A549 (cell line): ENCODE measurements around the gene PTPN6. TPM values are rescaled to one million over a fixed set of nuclear protein-coding genes. Genes with fewer than 3 reads are reported as not detected.
A peak's percentile ranks its signal among the peaks of the same experiment; 100 is the strongest.

Experiments used
- ATAC-seq, 2 experiments: fragments of 200-7000 bp in 1 of 2; fragments of >200 bp in 1 of 2; cut with Nextera tagmentation in 1 of 2; cut with Tn5 transposase in 1 of 2; 3 replicates each; pipeline versions ENCODE4 v1.8.0 to v1.9.1; 2018 to 2020; ENCODE audit warnings: mild to moderate bottlenecking in 1 of 2, moderate library complexity in 1 of 2
- CTCF ChIA-PET: fragments of 300-600 bp; sonication (Branson Sonifier 250); formaldehyde crosslinking; extraction: SDS; loops from one replicate; lab custom pipeline; 2021; ENCODE audit warnings: antibody characterized with exemption, inconsistent platforms; lab: Yijun Ruan, JAX
- POLR2A ChIA-PET: fragments of 350-600 bp; formaldehyde crosslinking; extraction: SDS; loops from one replicate; lab custom pipeline; 2021; ENCODE audit warnings: antibody characterized with exemption, inconsistent platforms; lab: Yijun Ruan, JAX
- DNase-seq, 2 experiments: peaks; one replicate each; pipeline versions ENCODE4 v3.0.0 to v3.0.0-alpha.2; 2011 to 2016; ENCODE audit warnings: low read depth in 1 of 2, low spot score in 1 of 2
- FAIRE-seq: peaks from 2 replicates; lab custom pipeline; 2011; peaks lifted over from hg19 to GRCh38; lab: Jason Lieb, UNC
- H3K27ac ChIP-seq, 2 experiments: fragments of >200 bp; sonication (Bioruptor Twin); formaldehyde crosslinking; 3 replicates each; pipeline ENCODE4 v1.5.1; 2016 to 2017
- H3K4me1 ChIP-seq: fragments of >200 bp; sonication (Bioruptor Twin); formaldehyde crosslinking; 3 replicates; pipeline ENCODE4 v1.6.1; 2016
- H3K4me2 ChIP-seq: fragments of >200 bp; sonication (Bioruptor Twin); formaldehyde crosslinking; 3 replicates; pipeline ENCODE4 v1.6.1; 2016
- H3K4me3 ChIP-seq: fragments of >200 bp; sonication (Bioruptor Twin); formaldehyde crosslinking; 3 replicates; pipeline ENCODE4 v1.5.1; 2016
- H3K9me3 ChIP-seq: fragments of >200 bp; sonication (Bioruptor Twin); formaldehyde crosslinking; 3 replicates; pipeline ENCODE4 v1.6.1; 2016
- BHLHE40 ChIP-seq: IDR thresholded peaks from 2 replicates; pipeline ENCODE4 v1.6.1; 2012; ENCODE audit warnings: low read depth, low read length, inconsistent platforms
- CBX8 ChIP-seq: fragments of 200-600 bp; sonication (generic); IDR thresholded peaks from 2 replicates; pipeline ENCODE4 v1.6.1; 2016
- CHD2 ChIP-seq: fragments of 150-350 bp; IDR thresholded peaks from 2 replicates; pipeline ENCODE4 v1.6.1; 2014; ENCODE audit warnings: low read length; ENCODE audit not compliant: partially characterized antibody
- EP300 ChIP-seq, 2 experiments: fragments of >200 bp; sonication (Bioruptor Twin); formaldehyde crosslinking; IDR thresholded peaks; 2 replicates in 1 of 2; 3 replicates in 1 of 2; pipeline ENCODE4 v1.6.1; 2016 to 2017
- ESRRA ChIP-seq: fragments of 150-350 bp; IDR thresholded peaks from 2 replicates; pipeline ENCODE4 v1.6.1; 2014; ENCODE audit warnings: mild to moderate bottlenecking, low read length, borderline replicate concordance
- GATA3 ChIP-seq: IDR thresholded peaks from 2 replicates; pipeline ENCODE4 v1.6.1; 2012; ENCODE audit warnings: borderline replicate concordance
- HEYL ChIP-seq: fragments of 250-450 bp; sonication (Bioruptor Pico); IDR thresholded peaks from 2 replicates; pipeline ENCODE4 v1.8.0; 2021; ENCODE audit warnings: mild to moderate bottlenecking, moderate library complexity
- HMGXB4 ChIP-seq: fragments of 250-450 bp; sonication (Bioruptor Pico); IDR thresholded peaks from 2 replicates; pipeline ENCODE4 v1.5.0; 2021; ENCODE audit warnings: mild to moderate bottlenecking, moderate library complexity, borderline replicate concordance
- HOXB13 ChIP-seq: fragments of 250-450 bp; sonication (Bioruptor Pico); IDR thresholded peaks from 2 replicates; pipeline ENCODE4 v1.5.0; 2020; ENCODE audit warnings: low read depth, mild to moderate bottlenecking, moderate library complexity
- HOXB5 ChIP-seq: fragments of 250-450 bp; sonication (Bioruptor Pico); IDR thresholded peaks from 2 replicates; pipeline ENCODE4 v1.5.0; 2020; ENCODE audit warnings: mild to moderate bottlenecking, moderate library complexity
- JUN ChIP-seq, 2 experiments: fragments of >200 bp; sonication (Bioruptor Twin); formaldehyde crosslinking; IDR thresholded peaks; 2 replicates in 1 of 2; 3 replicates in 1 of 2; pipeline ENCODE4 v1.6.1; 2016 to 2017
- JUNB ChIP-seq: fragments of >200 bp; sonication (Bioruptor Twin); formaldehyde crosslinking; IDR thresholded peaks from 2 replicates; pipeline ENCODE4 v1.6.1; 2016
- KDM1A ChIP-seq: fragments of 200-600 bp; sonication (generic); IDR thresholded peaks from 2 replicates; pipeline ENCODE4 v1.6.1; 2016; ENCODE audit warnings: low read depth, mild to moderate bottlenecking
- NFE2L2 ChIP-seq: fragments of 150-350 bp; conservative IDR thresholded peaks from 2 replicates; pipeline ENCODE4 v1.6.1; 2014; ENCODE audit warnings: low read length
- NPAS2 ChIP-seq: fragments of 250-450 bp; sonication (Bioruptor Pico); IDR thresholded peaks from 2 replicates; pipeline ENCODE4 v1.8.0; 2022; ENCODE audit warnings: mild to moderate bottlenecking, moderate library complexity, borderline replicate concordance
- POLR2A ChIP-seq: IDR thresholded peaks from 2 replicates; pipeline ENCODE4 v1.6.1; 2012; ENCODE audit warnings: mild to moderate bottlenecking, low read length
- POLR2AphosphoS2 ChIP-seq: conservative IDR thresholded peaks from 2 replicates; pipeline ENCODE4 v1.6.1; 2012; ENCODE audit warnings: low read length, improper control_type of control experiment, inconsistent platforms
- RAD21 ChIP-seq, 2 experiments: fragments of >200 bp in 1 of 2; sonication (Bioruptor Twin) in 1 of 2; formaldehyde crosslinking in 1 of 2; IDR thresholded peaks in 1 of 2; conservative IDR thresholded peaks in 1 of 2; 2 replicates in 1 of 2; 3 replicates in 1 of 2; pipeline ENCODE4 v1.6.1; 2012 to 2018; ENCODE audit warnings: inconsistent platforms in 1 of 2
- RCOR1 ChIP-seq: fragments of 150-350 bp; IDR thresholded peaks from 2 replicates; pipeline ENCODE4 v1.6.1; 2014; ENCODE audit warnings: antibody characterized with exemption, low read length, low read depth
- RFX5 ChIP-seq: fragments of 450-650 bp; IDR thresholded peaks from 2 replicates; pipeline ENCODE4 v1.7.1; 2014; ENCODE audit warnings: antibody characterized with exemption, mild to moderate bottlenecking, moderate library complexity
- SMC3 ChIP-seq: fragments of >200 bp; sonication (Bioruptor Twin); formaldehyde crosslinking; IDR thresholded peaks from 3 replicates; pipeline ENCODE4 v1.6.1; 2018; ENCODE audit warnings: inconsistent platforms
- SREBF2 ChIP-seq: fragments of 450-650 bp; IDR thresholded peaks from 2 replicates; pipeline ENCODE4 v1.6.1; 2014; ENCODE audit warnings: mild to moderate bottlenecking, moderate library complexity
- TFCP2L1 ChIP-seq: fragments of 250-450 bp; sonication (Bioruptor Pico); IDR thresholded peaks from 2 replicates; pipeline ENCODE4 v1.5.0; 2021; ENCODE audit warnings: mild to moderate bottlenecking
- TP53 ChIP-seq: fragments of 250-450 bp; sonication (Bioruptor Pico); IDR thresholded peaks from 2 replicates; pipeline ENCODE4 v1.5.0; 2021; ENCODE audit warnings: mild to moderate bottlenecking, moderate library complexity
- ZSCAN20 ChIP-seq: fragments of 250-450 bp; sonication (Bioruptor Pico); IDR thresholded peaks from 2 replicates; pipeline ENCODE4 v1.8.0; 2022; ENCODE audit warnings: mild to moderate bottlenecking, moderate library complexity
- WGBS: methylation state at CpG from one replicate; pipeline ENCODE4 v1.1.6; 2017; ENCODE audit errors: missing lambda C conversion rate; 5-methylcytosine and 5-hydroxymethylcytosine counted together
- polyA plus RNA-seq, 4 experiments: library from polyadenylated mRNA; depleted of rRNA in 3 of 4; stranded (reverse); fragments of >200 nt; fragmentation: RNase III in 1 of 4; extraction: RNeasy Plus Mini Kit Qiagen cat#74134 plus additional on column Dnase treatment in 1 of 4; gene quantifications; 2 replicates in 3 of 4; 3 replicates in 1 of 4; pipeline ENCODE4 v1.2.3, GENCODE V29; 2011 to 2017
- TF ChIP-seq, protein P1 (sequence below): IDR thresholded peaks from 2 replicates; pipeline ENCODE4 v1.6.1; 2012
- TF ChIP-seq, protein P2 (sequence below): fragments of 200-600 bp; sonication (generic); IDR thresholded peaks from 2 replicates; pipeline ENCODE4 v1.6.1; 2016; ENCODE audit warnings: antibody characterized with exemption, mild to moderate bottlenecking, moderate library complexity
- TF ChIP-seq, protein P3 (sequence below): fragments of >200 bp; sonication (Bioruptor Twin); formaldehyde crosslinking; IDR thresholded peaks from 3 replicates; pipeline ENCODE4 v1.5.1; 2016
- TF ChIP-seq, protein P4 (sequence below): fragments of >200 bp; sonication (Bioruptor Twin); formaldehyde crosslinking; IDR thresholded peaks from 3 replicates; pipeline ENCODE4 v1.6.1; 2016
- TF ChIP-seq, protein P5 (sequence below): IDR thresholded peaks from 2 replicates; pipeline ENCODE4 v1.6.1; 2012
- TF ChIP-seq, protein P6 (sequence below): fragments of 250-450 bp; sonication (Bioruptor Pico); IDR thresholded peaks from 2 replicates; pipeline ENCODE4 v1.5.0; 2020; ENCODE audit warnings: low read depth, mild to moderate bottlenecking, moderate library complexity

Gene PTPN6
- polyA plus RNA-seq, 2 of the 4 experiments (the other 2 are of a cell fraction): 15.1 to 18.9 TPM

DNA sequence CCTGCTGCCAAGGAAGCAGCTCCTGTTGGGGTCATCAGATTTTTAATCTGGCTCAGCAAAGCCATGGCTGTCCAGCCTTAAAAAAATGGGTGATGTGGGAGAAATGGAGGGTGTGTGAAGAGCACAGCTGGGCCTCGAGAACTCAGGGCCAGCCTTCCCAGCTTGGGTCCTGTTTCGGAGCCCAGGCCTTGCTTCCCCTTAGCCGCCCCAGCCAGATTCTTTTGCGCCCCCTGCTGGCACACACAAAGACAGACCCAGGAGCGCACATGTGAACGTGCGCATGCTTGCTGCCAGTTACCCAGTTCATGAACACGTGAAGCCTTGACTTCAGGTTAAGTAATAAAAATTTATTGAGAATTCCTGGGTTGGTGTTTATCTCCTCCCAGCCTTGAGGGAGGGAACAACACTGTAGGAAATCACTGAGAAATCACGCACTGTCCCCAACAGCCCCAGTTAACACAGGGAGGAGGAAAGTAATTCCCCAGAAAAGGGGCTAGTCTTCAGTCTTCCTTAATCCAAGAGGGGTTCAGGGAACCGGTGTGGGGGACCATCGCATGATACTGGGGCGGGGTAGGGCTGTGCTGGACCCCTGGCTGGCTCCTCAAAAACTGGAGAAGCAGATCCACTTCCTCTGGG lies 14.0 kb downstream of the PTPN6 start:
- 21% methylated on average over 12 of the region's 12 CpGs for WGBS
- POLR2A ChIA-PET: interaction anchor here (0.9 to 9.0 kb wide), 4 partner anchors 20 to 96 kb away, joined by 4 to 174 read pairs (median 6); partner anchors contain the start of genes C12orf57, LPCAT3 and RNU7-1
- Histone ChIP-seq H3K9me3 (no peaks in the 10 kb centered on the region), H3K4me3 (no peak overlapping the region), H3K4me1 (peaks cover 51% of the 10 kb centered on the region), H3K4me2 (peak overlapping the region; percentile 14; the same call in 1 of the 3 replicates), H3K27ac (peak overlapping the region; percentile 50 to 99; a peak in 5 of 6 replicates)
- FAIRE-seq (no peak), ATAC-seq (peak; percentile 64 to 77), DNase-seq (peak; percentile 92 to 93)
- CTCF ChIA-PET: interaction anchor here (0.5 to 11.2 kb wide), 34 partner anchors 7 to 181 kb away, joined by 3 to 354 read pairs (median 4); partner anchors contain the start of genes C12orf57, C1RL, C1S and PTPN6
- TF ChIP-seq ESRRA (no peak), SMC3 (peak; percentile 76), TFCP2L1 (CRISPR knock-in tag) (no peak), HEYL (no peak), TP53 (CRISPR knock-in tag) (no peak), HOXB5 (no peak), JUN (IDR thresholded peaks at IDR 0.05) (peak in 1 of 2 experiments; percentile 19; a peak in 1 of 5 replicates), POLR2AphosphoS2 (no peak), BHLHE40 (no peak), JUNB (no peak), RAD21 (conservative IDR thresholded peaks at IDR 0.05 in 1 of 2, IDR thresholded peaks at IDR 0.05 in 1 of 2) (peak; percentile 59 to 67; a peak in 4 of 5 replicates), HOXB13 (CRISPR knock-in tag) (no peak), EP300 (IDR thresholded peaks at IDR 0.05) (no peak), ZSCAN20 (no peak), KDM1A (no peak), GATA3 (no peak), POLR2A (no peak), HMGXB4 (CRISPR knock-in tag) (no peak), NFE2L2 (no peak), RFX5 (no peak), SREBF2 (no peak), NPAS2 (CRISPR knock-in tag) (peak; percentile 75; the same call in 1 of the 2 replicates), CBX8 (no peak), RCOR1 (no peak), CHD2 (no peak)
- TF ChIP-seq, protein P1, sequence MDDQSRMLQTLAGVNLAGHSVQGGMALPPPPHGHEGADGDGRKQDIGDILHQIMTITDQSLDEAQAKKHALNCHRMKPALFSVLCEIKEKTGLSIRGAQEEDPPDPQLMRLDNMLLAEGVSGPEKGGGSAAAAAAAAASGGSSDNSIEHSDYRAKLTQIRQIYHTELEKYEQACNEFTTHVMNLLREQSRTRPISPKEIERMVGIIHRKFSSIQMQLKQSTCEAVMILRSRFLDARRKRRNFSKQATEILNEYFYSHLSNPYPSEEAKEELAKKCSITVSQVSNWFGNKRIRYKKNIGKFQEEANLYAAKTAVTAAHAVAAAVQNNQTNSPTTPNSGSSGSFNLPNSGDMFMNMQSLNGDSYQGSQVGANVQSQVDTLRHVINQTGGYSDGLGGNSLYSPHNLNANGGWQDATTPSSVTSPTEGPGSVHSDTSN: no peak
- TF ChIP-seq, protein P2, sequence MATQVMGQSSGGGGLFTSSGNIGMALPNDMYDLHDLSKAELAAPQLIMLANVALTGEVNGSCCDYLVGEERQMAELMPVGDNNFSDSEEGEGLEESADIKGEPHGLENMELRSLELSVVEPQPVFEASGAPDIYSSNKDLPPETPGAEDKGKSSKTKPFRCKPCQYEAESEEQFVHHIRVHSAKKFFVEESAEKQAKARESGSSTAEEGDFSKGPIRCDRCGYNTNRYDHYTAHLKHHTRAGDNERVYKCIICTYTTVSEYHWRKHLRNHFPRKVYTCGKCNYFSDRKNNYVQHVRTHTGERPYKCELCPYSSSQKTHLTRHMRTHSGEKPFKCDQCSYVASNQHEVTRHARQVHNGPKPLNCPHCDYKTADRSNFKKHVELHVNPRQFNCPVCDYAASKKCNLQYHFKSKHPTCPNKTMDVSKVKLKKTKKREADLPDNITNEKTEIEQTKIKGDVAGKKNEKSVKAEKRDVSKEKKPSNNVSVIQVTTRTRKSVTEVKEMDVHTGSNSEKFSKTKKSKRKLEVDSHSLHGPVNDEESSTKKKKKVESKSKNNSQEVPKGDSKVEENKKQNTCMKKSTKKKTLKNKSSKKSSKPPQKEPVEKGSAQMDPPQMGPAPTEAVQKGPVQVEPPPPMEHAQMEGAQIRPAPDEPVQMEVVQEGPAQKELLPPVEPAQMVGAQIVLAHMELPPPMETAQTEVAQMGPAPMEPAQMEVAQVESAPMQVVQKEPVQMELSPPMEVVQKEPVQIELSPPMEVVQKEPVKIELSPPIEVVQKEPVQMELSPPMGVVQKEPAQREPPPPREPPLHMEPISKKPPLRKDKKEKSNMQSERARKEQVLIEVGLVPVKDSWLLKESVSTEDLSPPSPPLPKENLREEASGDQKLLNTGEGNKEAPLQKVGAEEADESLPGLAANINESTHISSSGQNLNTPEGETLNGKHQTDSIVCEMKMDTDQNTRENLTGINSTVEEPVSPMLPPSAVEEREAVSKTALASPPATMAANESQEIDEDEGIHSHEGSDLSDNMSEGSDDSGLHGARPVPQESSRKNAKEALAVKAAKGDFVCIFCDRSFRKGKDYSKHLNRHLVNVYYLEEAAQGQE: no peak
- TF ChIP-seq, protein P3, sequence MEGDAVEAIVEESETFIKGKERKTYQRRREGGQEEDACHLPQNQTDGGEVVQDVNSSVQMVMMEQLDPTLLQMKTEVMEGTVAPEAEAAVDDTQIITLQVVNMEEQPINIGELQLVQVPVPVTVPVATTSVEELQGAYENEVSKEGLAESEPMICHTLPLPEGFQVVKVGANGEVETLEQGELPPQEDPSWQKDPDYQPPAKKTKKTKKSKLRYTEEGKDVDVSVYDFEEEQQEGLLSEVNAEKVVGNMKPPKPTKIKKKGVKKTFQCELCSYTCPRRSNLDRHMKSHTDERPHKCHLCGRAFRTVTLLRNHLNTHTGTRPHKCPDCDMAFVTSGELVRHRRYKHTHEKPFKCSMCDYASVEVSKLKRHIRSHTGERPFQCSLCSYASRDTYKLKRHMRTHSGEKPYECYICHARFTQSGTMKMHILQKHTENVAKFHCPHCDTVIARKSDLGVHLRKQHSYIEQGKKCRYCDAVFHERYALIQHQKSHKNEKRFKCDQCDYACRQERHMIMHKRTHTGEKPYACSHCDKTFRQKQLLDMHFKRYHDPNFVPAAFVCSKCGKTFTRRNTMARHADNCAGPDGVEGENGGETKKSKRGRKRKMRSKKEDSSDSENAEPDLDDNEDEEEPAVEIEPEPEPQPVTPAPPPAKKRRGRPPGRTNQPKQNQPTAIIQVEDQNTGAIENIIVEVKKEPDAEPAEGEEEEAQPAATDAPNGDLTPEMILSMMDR: peak; percentile 89
- TF ChIP-seq, protein P4, sequence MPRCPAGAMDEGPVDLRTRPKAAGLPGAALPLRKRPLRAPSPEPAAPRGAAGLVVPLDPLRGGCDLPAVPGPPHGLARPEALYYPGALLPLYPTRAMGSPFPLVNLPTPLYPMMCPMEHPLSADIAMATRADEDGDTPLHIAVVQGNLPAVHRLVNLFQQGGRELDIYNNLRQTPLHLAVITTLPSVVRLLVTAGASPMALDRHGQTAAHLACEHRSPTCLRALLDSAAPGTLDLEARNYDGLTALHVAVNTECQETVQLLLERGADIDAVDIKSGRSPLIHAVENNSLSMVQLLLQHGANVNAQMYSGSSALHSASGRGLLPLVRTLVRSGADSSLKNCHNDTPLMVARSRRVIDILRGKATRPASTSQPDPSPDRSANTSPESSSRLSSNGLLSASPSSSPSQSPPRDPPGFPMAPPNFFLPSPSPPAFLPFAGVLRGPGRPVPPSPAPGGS: no peak
- TF ChIP-seq, protein P5, sequence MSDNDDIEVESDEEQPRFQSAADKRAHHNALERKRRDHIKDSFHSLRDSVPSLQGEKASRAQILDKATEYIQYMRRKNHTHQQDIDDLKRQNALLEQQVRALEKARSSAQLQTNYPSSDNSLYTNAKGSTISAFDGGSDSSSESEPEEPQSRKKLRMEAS: peak; percentile 95
- TF ChIP-seq, protein P6, sequence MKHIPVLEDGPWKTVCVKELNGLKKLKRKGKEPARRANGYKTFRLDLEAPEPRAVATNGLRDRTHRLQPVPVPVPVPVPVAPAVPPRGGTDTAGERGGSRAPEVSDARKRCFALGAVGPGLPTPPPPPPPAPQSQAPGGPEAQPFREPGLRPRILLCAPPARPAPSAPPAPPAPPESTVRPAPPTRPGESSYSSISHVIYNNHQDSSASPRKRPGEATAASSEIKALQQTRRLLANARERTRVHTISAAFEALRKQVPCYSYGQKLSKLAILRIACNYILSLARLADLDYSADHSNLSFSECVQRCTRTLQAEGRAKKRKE (CRISPR knock-in tag): no peak
